ENCODE results near the gene TRIP6. TPM values are rescaled to one million over a fixed set of nuclear protein-coding genes. Genes with fewer than 3 reads are reported as not detected.

The TRIP6 gene
- total RNA-seq, 1 donor from 2014 or later: 14.9 TPM

DNA sequence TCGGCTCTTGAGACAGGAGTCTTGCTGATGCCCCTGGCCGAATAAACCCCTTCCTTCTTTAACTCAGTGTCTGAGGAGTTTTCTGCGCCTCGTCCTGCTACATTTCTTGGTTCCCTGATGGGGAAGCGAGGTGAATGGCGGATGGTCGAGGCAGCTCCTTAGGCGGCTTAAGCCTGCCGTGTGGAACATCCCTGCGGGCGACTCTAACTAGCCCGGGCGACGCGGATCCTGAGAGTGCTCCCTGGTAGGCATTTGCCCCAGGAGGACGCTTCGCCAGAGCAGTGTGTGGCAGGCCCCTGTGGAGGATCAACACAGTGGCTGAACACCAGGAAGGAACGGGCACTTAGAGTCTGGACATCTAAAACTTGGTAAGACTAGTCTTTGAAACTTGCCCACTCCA lies 27.8 kb upstream of the TRIP6 start:
- no peaks in the 10 kb centered on the region for H3K36me3 ChIP-seq
- H3K27me3 Mint-ChIP-seq (ENCODE audit: insufficient read depth, low read depth): peaks cover under 1% of the 10 kb centered on the region
- H3K4me1 ChIP-seq: peaks cover 25% of the 10 kb centered on the region
- H3K79me2 ChIP-seq (ENCODE audit: low read depth): no peaks in the 10 kb centered on the region
- no peak overlapping the region for H3K4me3 Mint-ChIP-seq
- H3K4me3 ChIP-seq: no peak overlapping the region
- peaks cover 36% of the 10 kb centered on the region for H3K4me1 Mint-ChIP-seq
- H3K9me3 ChIP-seq (ENCODE audit: low read depth): no peaks in the 10 kb centered on the region
- H3K27ac ChIP-seq: no peak overlapping the region
- H3K4me2 ChIP-seq: no peak overlapping the region
- no peaks in the 10 kb centered on the region for H3K27me3 ChIP-seq
- TF ChIP-seq CTCF (IDR thresholded peaks at IDR 0.05) (no peak), EZH2phosphoT487 (IDR thresholded peaks at IDR 0.05) (no peak), EZH2 (IDR thresholded peaks at IDR 0.05) (no peak)
- H3K9ac ChIP-seq: no peak overlapping the region
- no peak for DNase-seq (ENCODE audit: low spot score)
- H3K9me3 Mint-ChIP-seq: no peaks in the 10 kb centered on the region
- no peaks in the 10 kb centered on the region for H4K20me1 ChIP-seq (ENCODE audit: low read depth)
- H3K36me3 Mint-ChIP-seq: no peaks in the 10 kb centered on the region
- H3F3A ChIP-seq (ENCODE audit: low read depth): peaks cover 50% of the 10 kb centered on the region
- no peak overlapping the region for H2AFZ ChIP-seq (replicated peaks)
- no peak overlapping the region for H3K27ac Mint-ChIP-seq

- H3K27me3 ChIP-seq: no peaks in the 10 kb centered on the region
- H3K36me3 ChIP-seq: no peaks in the 10 kb centered on the region
- Mint-ChIP-seq H3K4me3 (peak overlapping the region; percentile 4), H3K36me3 (no peaks in the 10 kb centered on the region), H3K27me3 (ENCODE audit: insufficient read depth, low read depth) (no peaks in the 10 kb centered on the region), H3K9me3 (no peaks in the 10 kb centered on the region), H3K4me1 (peaks cover 35% of the 10 kb centered on the region), H3K27ac (peak overlapping the region; percentile 31)
- no peak for TF ChIP-seq EZH2 (IDR thresholded peaks at IDR 0.05)
- no peak for TF ChIP-seq CTCF (IDR thresholded peaks at IDR 0.05)
- no peak for TF ChIP-seq EZH2phosphoT487 (IDR thresholded peaks at IDR 0.05)
- peak overlapping the region; percentile 6 for H3K4me3 ChIP-seq
- no peaks in the 10 kb centered on the region for H4K20me1 ChIP-seq (ENCODE audit: low read depth)
- H3K4me2 ChIP-seq: peak overlapping the region; percentile 62
- peaks cover 39% of the 10 kb centered on the region for H3F3A ChIP-seq (ENCODE audit: low read depth)
- peak; percentile 49 for DNase-seq (ENCODE audit: low spot score)
- no peaks in the 10 kb centered on the region for H3K79me2 ChIP-seq (ENCODE audit: low read depth)
- peak overlapping the region; percentile 87 for H2AFZ ChIP-seq (replicated peaks)
- no peaks in the 10 kb centered on the region for H3K9me3 ChIP-seq (ENCODE audit: low read depth)
- no peak overlapping the region for H3K9ac ChIP-seq
- peak overlapping the region; percentile 72 for H3K27ac ChIP-seq
- peaks cover 24% of the 10 kb centered on the region for H3K4me1 ChIP-seq
Observed at GRCh38 chr7:100840470-100841100, 26.6 kb upstream of the TRIP6 start.

DNA sequence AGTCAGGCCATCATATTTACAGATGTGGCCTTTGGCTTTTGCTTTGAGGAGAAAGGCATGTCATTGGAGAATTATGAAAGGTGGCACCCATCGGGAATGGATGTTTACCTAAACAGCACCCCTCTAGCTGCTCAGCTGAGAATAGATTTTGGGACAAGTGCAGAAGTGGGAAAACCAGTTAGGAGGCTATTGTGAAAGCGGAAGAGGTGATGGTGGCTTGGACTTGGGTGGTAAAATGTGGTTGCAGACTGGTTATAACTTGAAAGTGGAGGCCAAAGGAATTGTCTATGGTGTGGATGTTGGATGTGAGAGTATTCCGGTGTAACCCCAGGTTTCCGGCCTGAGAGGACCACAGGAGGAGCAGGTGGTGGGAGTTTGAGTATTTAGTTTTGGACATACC lies 19.8 kb upstream of the TRIP6 start:
- H3K4me1 Mint-ChIP-seq: peaks cover 4% of the 10 kb centered on the region
- H3K27ac Mint-ChIP-seq: peak overlapping the region; percentile 16
- H3K27me3 ChIP-seq: no peaks in the 10 kb centered on the region
- H4K20me1 ChIP-seq (ENCODE audit: low read depth): no peaks in the 10 kb centered on the region
- no peak overlapping the region for H3K4me3 Mint-ChIP-seq
- H3K9ac ChIP-seq: no peak overlapping the region
- no peaks in the 10 kb centered on the region for H3K9me3 Mint-ChIP-seq
- H3K36me3 Mint-ChIP-seq: no peaks in the 10 kb centered on the region
- DNase-seq (ENCODE audit: low spot score): no peak
- peaks cover 6% of the 10 kb centered on the region for H3K27me3 Mint-ChIP-seq (ENCODE audit: insufficient read depth, low read depth)
- peaks cover 3% of the 10 kb centered on the region for H3F3A ChIP-seq (ENCODE audit: low read depth)
- no peak overlapping the region for H2AFZ ChIP-seq (replicated peaks)
- no peaks in the 10 kb centered on the region for H3K9me3 ChIP-seq (ENCODE audit: low read depth)
- no peak overlapping the region for H3K4me3 ChIP-seq
- no peak overlapping the region for H3K27ac ChIP-seq
- TF ChIP-seq CTCF (IDR thresholded peaks at IDR 0.05) (no peak), EZH2 (IDR thresholded peaks at IDR 0.05) (no peak), EZH2phosphoT487 (IDR thresholded peaks at IDR 0.05) (no peak)
- no peaks in the 10 kb centered on the region for H3K79me2 ChIP-seq (ENCODE audit: low read depth)
- no peaks in the 10 kb centered on the region for H3K36me3 ChIP-seq
- no peak overlapping the region for H3K4me2 ChIP-seq
- H3K4me1 ChIP-seq: no peaks in the 10 kb centered on the region

Measured in neural progenitor cell (in vitro differentiated cells).